GM18502 (cell line): ENCODE results near the gene CNGB1.
"Not testable (repeated sequence)": the region's sequence is repeated elsewhere in the genome, so short reads cannot be mapped to it uniquely, and the experiment has no call there.

Experiments
- ATAC-seq: cut with Tn5 transposase; IDR thresholded peaks from one replicate; pipeline ENCODE4 v1.9.1; 2021; ENCODE audit warnings: mild to moderate bottlenecking; ENCODE audit not compliant: unreplicated experiment, poor library complexity

Gene CNGB1

DNA sequence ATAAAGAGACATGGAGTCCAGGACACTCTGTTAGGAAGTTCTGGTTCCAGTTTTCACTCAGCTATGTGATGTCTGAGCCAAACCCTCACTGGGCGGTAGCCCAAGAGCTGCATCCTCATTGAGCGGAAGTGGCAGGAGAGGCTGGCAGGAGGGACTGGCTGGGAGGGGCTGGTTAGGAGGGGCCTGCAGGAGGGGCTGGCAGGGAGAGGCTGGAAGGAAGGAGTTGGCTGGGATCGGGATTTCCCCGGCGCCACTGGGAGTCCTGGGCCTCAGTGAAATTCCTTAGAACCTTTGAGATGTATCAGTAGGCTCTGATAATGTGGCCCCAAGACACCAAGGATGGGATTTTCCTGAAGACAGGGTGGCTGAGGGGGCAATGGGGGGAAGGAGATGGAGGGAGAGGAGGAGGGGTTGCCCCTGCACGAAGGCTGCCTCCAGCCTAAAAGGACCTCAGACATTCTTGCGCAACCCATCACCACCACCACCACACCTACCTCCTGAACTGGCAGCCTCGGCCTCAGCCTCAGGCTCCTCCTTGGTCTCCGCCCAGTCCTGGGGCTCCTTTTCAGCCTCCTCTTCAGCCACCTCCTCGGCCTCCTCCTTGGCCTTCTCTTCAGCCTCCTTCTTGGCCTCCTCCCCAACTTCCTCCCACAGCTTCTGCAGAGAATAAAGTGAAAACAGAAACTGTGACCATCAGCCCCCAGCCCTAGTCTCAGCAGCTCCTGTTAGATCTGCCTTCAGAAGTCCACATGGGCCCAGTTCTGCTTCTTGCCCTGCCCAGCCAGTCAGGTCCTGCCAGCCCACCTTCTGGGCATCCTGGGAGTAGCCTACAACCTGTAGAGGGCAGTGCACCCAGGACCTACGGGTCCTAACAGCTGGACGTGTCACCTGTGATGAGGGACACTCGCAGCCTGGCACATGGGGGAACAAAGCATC lies 31.7 kb downstream of the CNGB1 start:
- ATAC-seq: no peak

DNA sequence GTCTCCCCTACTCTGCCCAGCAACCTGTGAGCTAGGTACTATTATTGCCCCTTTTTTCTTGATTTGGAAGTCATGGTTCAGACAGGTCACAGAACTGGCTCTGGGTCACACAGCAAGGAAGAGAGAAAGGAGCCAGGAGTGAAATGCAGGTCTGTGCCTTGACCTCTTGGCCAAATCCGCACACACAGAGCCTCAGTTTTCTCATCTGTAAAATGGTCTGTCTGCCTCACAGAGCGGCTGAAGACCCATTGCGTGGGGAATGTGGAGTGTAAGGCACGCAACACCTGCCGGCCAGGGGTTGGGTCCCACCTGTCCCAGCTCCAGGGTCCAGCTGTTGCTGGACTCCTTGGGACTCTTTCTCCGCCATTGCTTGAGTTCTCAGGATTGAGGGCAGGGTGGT lies 32.4 kb downstream of the CNGB1 start:
- ATAC-seq: no peak

DNA sequence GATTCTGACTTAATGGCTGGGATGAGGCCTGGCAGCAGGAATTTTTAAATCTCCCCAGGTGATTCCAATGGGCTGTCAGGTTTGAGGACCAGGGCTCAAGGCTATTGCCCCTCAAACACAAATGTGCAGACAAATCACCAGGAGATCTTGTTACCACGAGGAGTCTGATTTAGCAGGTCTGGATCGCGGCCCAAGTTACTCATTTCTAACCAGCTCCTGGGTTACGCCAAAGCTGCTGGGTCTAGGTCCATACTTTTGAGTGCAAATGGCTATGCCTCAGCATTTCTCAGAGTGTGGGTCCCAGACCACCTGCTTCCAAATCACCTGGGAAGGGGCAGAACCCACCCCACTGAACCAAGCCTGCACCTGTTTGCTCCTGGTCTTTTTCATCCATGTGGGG lies 33.1 kb downstream of the CNGB1 start:
- ATAC-seq: no peak

DNA sequence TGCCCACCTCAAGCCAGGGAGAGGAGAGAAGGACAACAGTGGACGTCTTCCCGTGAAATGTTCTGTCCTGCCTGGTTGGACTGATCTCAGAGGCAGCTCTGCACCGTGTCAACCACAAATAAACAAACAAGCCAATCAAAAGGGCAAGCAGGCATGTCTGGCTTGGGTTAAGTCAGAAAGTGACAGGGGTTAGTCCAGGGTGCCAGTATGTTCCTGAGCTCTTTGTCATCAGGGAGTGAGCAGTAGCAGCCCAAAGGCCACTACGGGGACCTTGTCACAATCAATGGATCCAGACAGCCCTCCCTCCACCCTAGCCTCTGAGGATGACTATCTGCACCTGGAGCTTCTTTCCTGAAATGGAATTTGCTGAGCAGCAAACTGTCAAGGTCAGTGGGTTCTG lies 35.0 kb downstream of the CNGB1 start:
- ATAC-seq: no peak

DNA sequence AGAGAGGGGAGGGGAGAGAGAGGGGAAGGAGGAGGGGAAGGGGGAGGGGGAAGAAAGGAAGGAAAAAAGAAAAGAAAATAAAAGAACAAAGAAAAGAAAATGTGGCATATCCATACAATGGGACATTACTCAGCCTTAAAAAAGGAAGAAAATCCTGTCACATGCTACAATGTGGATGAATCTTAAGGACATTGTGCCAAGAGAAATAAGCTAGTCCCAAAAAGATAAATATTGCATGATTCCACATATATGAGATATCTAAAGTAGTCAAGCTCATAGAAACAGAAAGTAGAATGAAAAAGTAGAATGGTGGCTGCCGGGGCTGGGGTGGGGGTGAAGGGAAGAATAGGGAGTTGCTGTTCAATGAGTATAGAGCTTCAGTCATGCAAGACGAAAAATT lies 40.4 kb downstream of the CNGB1 start:
- no peak for ATAC-seq

DNA sequence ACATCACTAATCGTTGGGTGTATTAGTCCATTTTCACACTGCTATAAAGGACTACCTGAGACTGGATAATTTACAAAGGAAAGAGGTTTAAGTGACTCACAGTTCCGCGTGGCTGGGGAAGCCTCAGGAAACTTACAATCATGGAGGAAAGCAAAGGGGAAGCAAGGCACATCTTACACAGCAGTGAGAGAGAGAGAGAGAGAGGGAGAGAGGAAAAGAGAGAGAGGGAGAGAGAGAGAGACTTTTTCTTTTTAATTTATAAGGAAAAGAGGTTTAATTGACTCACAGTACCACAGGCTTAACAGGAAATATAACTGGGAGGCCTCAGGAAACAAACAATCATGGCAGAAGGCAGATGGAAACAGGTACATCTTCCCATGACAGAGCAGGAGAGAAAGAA lies 41.7 kb downstream of the CNGB1 start:
- ATAC-seq: no peak

DNA sequence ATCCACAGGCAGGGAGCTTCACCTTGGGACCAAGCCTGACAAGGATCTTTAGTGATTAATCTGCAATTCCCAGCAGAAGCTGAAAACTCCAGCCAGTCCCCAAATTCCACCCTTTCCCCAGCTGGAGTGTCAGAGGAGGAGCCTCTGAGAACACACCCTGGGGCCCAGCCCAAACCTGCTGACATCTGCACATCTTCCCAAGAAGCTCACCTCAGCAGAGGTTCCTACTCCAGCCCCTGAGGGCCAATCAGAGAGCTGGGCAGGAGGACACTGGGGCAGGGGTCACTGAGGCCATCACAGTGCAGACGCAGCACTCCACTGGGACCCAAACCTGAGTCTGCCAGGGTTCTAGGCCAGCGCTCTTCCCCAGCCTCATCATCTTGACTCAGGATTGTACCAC lies 44.9 kb downstream of the CNGB1 start:
- ATAC-seq: no peak

DNA sequence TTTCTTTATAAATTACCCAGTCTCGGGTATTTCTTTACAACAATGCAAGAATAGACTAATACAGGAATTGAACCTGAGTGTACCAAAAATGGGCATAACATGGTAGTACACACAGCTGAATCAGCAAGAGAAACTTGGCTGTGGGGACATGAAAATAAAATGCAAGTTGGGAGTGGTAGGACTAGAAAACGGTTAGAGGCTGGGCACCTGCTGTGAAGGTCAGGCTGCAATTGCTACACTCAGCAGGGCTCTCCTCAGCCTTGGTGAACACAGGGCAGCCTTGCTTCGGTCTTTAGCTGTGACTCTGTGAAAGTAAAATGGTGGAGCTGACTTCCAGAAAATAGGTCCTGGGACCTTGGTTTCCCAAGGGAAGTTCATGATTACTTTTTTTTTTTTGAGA lies 45.6 kb downstream of the CNGB1 start:
- ATAC-seq: no peak

DNA sequence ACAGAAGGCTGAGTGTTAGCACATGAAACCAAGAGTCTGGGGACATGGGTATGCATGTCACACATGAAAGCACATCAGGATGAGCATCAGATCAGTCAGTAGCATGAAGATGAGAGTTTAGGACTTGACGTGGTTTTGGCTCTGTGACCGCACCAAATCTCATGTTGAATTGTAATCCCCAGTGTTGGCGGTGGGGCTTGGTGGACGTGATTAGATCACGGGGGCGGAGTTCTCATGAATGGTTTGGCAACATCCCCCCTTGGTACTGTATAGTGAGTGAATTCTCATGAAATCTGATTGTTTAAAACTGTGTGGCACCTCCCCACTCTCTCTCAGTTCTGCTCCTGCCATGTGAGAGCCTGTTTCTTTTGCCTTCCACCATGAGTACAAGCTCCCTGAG lies 46.4 kb downstream of the CNGB1 start:
- no peak for ATAC-seq

DNA sequence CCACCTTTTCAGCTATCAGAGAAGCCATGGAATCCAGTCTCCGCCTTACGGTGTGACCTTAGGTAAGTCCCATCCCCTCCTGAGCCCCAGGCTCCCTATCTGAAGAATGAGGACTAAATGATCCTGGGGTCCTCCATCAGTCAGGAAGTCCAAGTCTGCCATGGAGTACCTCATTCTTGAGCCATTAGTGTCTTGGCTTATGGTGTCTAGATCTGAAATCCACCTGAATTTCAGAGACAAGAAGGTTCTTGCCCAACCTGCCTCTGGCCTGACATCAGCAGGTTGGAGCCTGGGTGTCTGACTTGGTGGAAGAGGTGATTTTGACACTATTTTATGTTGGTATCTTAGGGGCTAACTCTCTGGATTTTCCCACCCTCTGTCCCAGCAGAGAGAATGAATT lies 47.1 kb downstream of the CNGB1 start:
- no peak for ATAC-seq

DNA sequence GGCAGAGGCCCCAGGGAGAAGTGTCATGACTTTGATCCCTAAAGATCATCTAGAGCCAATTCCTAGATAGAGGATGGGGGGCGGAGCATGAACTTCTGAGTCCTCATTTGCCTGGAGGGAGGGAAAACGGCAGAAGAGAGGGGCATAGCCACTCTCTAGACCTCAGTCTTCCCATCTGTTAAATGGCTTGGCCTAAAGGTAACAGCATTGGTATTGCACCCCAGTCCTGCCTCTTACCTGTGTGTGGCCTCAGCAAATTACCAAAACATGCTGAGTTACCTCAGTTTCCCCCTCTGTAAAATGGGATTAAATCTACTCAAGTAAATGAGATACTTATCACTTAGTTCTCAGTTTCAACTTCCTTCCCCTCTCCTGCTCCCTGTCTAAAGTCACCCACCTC lies 47.5 kb downstream of the CNGB1 start:
- ATAC-seq: no peak

DNA sequence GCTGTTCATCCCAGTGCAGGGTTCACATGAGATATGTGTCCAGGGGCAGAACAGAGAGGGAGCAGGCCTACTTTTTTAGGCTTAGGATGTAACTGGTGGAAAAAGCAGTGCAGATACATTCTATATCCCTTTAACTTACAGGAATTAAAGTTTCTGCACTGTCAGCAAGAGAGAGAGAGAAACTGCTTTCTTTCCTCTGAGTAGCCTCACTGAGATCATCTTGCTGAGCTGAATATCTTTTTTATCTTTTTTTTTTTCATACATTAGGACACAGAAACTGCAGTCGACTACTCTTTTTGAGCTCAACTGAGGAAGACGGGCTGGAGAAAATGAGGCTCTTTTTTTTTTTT lies 50.1 kb downstream of the CNGB1 start:
- ATAC-seq: no peak

DNA sequence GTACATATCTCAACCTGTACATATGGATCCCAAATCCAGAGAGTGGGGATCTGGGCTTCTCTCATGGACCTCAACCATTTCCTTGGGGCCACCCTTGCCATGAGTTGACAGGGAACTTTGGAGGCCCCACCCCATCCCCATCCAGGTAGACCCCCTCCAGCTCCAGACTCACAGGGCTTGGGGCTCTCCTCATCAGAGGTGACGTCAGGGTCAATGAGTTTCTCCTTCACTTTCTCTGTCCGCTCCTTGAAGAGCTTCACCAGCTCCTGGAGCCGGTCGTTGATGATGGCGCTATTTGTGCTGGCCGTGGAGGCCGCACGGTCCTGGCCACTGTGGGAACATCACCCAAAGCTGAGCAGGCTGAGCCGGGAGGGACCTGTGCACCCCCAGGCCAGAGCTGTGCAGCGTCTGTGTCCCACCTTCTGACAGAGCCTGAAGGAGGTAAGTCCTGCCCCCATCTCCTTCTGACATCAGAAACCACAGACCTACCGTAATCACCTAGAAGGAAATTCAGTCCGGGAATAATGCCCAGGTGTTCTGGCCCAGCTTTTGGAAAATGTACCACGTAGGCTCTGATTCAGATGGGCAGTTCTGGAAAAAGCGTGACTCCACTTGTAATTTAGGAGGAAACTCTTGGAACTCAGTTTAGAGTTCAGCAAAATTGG lies 50.6 kb downstream of the CNGB1 start:
- ATAC-seq: no peak

DNA sequence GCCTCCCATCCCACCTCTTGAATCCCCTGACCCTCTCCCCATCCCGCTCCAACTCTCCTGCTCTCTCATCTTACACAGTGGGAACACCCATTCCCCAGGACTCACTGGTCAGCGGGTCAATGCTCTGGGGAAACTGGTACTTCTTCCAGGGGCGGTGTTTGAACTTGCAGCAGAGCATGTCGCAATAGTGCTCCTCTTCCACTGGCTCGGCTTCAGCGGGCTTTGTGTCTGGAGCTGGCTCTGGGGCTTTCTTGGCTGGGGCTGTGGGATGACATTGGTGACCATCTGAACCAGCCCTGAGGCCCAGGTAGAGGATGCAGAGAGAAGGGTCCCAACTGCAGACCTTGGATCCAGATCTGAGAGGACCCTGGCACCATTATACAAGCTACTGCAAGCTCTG lies 51.9 kb downstream of the CNGB1 start:
- no peak for ATAC-seq

DNA sequence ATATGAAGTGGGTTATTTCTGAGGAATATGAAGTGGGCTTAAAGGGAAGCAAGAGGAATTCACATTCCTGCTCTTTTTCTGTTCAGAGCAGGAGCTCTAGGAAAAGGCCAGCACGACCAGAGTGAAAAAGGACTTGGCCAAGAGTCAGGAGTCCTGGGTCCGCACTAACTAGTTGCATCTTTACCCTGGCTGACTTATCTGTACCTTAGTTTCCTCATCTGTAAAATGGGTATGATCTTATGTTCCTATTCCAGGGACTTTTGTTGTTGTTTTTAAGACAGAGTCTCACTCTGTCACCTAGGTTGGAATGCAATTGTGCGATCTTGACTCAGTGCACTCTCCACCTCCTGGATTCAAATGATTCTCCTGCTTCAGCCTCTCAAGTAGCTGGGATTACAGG lies 52.5 kb downstream of the CNGB1 start:
- no peak for ATAC-seq

DNA sequence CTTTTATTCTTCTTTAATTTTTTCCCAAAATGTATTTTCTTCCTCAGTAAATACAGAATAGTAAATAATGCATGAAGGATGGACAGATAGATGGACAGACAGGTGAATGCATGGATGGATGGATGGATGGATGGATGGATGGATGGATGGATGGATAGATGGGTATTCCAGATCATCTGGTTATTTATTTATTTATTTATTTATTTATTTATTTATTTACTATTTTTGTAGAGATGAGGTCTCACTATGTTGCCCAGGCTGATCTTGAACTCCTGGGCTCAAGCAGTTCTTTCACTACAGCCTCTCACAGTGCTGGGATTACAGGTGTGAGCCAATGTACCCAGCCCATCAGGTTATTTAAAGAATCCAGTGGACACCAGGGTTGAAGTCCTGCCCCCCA lies 53.0 kb downstream of the CNGB1 start:
- ATAC-seq: not testable (repeated sequence)

DNA sequence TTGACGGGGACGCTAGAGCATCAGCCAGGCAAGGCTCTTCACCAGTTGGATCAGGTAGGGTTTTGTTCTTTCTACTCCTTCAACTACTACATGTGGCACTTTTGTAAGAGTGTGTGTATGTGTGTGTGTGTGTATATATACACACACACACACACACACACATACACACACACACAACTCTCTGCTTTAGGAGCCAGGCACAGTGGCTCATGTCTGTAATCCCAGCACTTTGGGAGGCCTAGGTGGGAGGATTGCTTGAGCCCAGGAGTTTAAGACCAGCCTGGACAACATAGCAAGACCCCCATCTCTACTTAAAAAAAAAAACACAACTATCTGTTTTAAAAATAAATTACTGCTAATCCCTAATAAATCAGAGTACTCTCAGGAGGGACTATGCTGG lies 53.4 kb downstream of the CNGB1 start:
- not testable (repeated sequence) for ATAC-seq

DNA sequence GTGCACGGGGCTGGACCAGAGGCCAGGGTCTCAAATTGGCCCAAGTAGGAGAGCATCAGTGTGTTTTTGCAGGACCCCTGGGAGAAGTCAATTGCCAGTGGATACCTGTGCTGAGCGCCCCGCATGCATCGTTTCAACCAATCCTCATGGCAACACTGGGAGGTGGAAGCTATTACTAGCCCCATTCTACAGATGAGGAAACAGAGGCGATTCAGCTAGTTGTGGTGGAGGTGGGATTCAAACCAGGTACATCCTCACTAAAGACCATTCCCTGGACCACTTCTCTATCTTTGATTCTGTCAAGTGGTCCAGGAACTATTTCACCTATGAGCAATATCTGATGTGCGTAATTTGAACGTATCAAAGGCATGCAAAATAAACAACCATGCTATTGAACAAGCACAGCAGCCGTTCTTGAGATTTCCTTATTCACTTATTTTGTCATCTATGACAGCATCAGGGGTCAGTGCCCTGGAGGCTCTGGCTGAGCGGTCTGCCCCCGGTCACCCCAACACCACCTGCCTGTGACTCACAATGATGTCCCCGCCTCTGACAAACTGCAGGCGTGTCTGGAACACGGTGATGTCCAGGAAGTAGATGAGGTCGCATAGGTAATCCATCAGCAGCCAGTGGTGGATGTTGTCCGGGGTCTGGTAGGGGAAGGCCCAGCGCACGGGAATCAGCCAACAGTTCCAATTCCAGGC lies 54.0 kb downstream of the CNGB1 start:
- ATAC-seq: no peak

DNA sequence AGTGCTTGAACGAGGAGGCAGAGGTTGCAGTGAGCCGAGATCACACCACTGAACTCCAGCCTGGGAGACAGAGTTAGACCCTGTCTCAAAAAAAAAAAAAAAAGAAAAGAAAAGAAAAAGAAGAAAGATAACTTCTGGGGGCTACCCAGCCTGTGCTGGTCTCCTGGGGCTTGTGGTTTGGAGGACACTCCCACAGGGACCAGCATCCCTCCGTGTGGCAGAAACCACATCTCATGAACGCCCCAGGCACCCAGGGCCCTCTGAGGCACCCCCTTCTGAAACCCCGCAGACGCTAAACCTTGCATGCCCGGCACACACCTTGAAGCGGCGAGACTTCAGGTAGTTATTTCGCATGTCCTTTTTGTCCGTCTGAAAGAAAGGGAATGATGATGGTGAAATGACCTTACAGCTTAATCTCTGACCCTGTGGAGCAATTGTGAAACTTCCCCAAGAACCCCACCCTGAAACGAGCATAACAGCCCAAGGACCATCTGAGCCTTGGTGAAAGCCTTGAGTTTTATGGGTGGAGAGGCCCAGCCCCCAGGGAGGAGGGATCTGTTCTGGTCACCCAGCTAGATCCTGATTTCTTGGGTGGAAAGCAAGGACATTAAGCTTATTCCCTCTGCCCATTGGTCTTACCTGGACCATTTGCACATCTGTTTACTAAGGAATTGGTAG lies 55.0 kb downstream of the CNGB1 start:
- ATAC-seq: no peak

DNA sequence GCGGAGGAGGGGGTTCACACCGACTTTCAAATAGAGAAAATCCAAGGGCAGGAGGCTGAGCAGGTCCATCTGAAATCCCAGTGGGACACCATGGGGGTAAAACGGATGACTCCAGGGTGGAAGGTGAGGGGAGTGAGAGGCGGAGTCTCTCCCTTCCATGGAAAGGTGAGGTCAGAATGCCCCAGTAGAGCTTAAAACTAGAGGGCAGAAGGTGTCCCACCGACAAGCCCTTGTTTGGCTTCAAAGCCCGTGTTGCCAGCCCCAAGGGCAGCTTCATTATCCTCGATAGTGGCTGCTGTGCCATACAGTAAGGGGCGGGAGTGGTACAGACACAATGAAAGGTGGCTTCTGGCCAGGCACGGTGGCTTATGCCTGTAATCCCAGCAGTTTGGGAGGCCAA lies 55.7 kb downstream of the CNGB1 start:
- ATAC-seq: no peak
